Measurements from ENCODE around the gene LRCH3. TPM values are rescaled to one million over a fixed set of nuclear protein-coding genes. Genes with fewer than 3 reads are reported as not detected.
A peak's percentile ranks its signal among the peaks of the same experiment; 100 is the strongest.

Gene LRCH3
- total and polyA plus RNA-seq, 12 donors = 7.1 to 33.2 (median 26.3) TPM

GRCh38 chr3:197896421-197896820 is 105.4 kb downstream of the LRCH3 start:
- Histone ChIP-seq H3K36me3 (no peaks in the 10 kb centered on the region), H3K4me3 (no peak overlapping the region), H3K27ac (no peak overlapping the region), H3K27me3 (no peaks in the 10 kb centered on the region), H3K9me3 (no peaks in the 10 kb centered on the region), H3K4me1 (no peaks in the 10 kb centered on the region)
- intact Hi-C loops (cut with DNase I) = no loop called here
- no peak for TF ChIP-seq CTCF (IDR thresholded peaks at IDR 0.05)
- no peak for ATAC-seq
- WGBS, 2 donors = 92% methylated on average over 3 of the region's 3 CpGs
- DNase-seq = no peak

- ATAC-seq (peak in 2 of 8 donors; percentile 24 to 34), DNase-seq (no peak)
- no peak overlapping the region for H3K27ac ChIP-seq
- no peak overlapping the region for H3K4me3 ChIP-seq
- intact Hi-C loops (cut with DNase I) = no loop called here
- TF ChIP-seq CTCF (IDR thresholded peaks at IDR 0.05) = no peak
- H3K27me3 ChIP-seq = no peaks in the 10 kb centered on the region
- 79 to 85% methylated on average over 20 of the region's 20 CpGs for WGBS, 2 donors
- H3K36me3 ChIP-seq = no peaks in the 10 kb centered on the region
- peaks cover 0 to 8% (median 0%) of the 10 kb centered on the region in 11 donors for H3K9me3 ChIP-seq
- H3K4me1 ChIP-seq = no peaks in the 10 kb centered on the region
Measured at GRCh38 chr3:197899833-197900478, 108.9 kb downstream of the LRCH3 start.

GRCh38 chr3:197901626-197902025 is 110.6 kb downstream of the LRCH3 start:
- no peaks in the 10 kb centered on the region for H3K27me3 ChIP-seq
- DNase-seq (no peak), ATAC-seq (no peak)
- H3K36me3 ChIP-seq = no peaks in the 10 kb centered on the region
- no peak overlapping the region for H3K4me3 ChIP-seq
- H3K4me1 ChIP-seq = peaks cover 0 to 12% (median 0%) of the 10 kb centered on the region in 9 donors
- H3K9me3 ChIP-seq = peaks cover 0 to 8% (median 0%) of the 10 kb centered on the region in 11 donors
- intact Hi-C loops (cut with DNase I) = no loop called here
- no peak for TF ChIP-seq CTCF (IDR thresholded peaks at IDR 0.05)
- 84 to 97% methylated on average over 4 of the region's 4 CpGs for WGBS, 2 donors
- H3K27ac ChIP-seq = no peak overlapping the region

- 17 to 18% methylated on average over 17 of the region's 17 CpGs for WGBS, 2 donors
- intact Hi-C loops (cut with DNase I) = loop anchor here in 8 of 10 donors (2.0 to 5.0 kb wide), 3 partner anchors 36 to 41 kb away; no protein-coding TSS in a partner anchor
- Histone ChIP-seq H3K9me3 (peaks cover 0 to 8% (median 0%) of the 10 kb centered on the region in 11 donors), H3K4me3 (peak overlapping the region in 1 of 10 donors; percentile 20), H3K27ac (no peak overlapping the region), H3K4me1 (peaks cover 0 to 12% (median 0%) of the 10 kb centered on the region in 9 donors), H3K27me3 (no peaks in the 10 kb centered on the region), H3K36me3 (no peaks in the 10 kb centered on the region)
- peak; percentile 90 to 99 (median 97) for ATAC-seq
- peak; percentile 77 to 96 (median 93) for TF ChIP-seq CTCF (IDR thresholded peaks at IDR 0.05)
- peak; percentile 85 to 89 for DNase-seq
Measured at GRCh38 chr3:197906023-197906849, 115.2 kb downstream of the LRCH3 start.

All from heart right ventricle (tissue), 16 donors.